COLO668 (cell line): ENCODE data around the gene WIPF2.
A peak's percentile ranks its signal among the peaks of the same experiment; 100 is the strongest.

ENCODE experiments used
- DNase-seq: peaks from one replicate; lab custom pipeline; 2025; ENCODE audit not compliant: unreplicated experiment; lab: John Stamatoyannopoulos, UW

Gene WIPF2

DNA sequence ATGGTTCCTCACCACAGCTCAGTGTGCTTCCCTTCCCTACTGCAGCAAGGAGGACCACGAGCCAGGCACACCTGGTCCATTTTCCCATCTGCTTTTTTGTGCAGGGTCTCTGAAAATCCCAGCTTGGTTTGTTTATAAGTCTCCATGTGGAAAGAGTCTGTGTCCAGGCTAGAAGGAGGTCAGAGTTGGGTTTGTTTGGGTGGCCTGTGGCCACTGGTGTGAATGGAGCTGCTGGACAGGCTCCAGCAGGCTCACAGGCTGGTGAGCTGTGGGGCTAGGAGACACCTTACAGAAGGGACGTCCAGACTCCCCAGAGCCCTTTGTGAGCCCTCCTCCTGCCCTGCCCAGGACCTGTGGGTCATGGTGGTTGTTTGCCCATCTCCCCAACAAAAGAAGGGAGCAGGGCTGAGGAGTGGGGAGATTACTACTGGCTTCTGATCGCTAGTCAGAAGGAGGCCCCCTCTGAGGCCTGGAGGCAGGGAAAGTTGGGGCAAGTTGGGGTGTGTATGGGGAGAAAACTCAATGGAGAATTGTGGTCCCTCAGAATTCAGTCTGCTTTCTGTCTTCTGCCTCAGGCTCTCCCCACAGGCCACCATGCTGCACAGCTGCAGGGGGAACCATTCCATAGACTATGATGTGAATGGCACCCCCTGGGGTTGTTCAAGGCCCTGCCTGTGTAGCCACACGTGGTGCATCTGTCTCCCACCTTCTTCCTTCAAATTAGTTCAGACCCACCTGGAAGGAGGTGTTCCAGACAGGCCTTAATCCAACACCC lies 94.0 kb downstream of the WIPF2 start:
- DNase-seq = no peak

DNA sequence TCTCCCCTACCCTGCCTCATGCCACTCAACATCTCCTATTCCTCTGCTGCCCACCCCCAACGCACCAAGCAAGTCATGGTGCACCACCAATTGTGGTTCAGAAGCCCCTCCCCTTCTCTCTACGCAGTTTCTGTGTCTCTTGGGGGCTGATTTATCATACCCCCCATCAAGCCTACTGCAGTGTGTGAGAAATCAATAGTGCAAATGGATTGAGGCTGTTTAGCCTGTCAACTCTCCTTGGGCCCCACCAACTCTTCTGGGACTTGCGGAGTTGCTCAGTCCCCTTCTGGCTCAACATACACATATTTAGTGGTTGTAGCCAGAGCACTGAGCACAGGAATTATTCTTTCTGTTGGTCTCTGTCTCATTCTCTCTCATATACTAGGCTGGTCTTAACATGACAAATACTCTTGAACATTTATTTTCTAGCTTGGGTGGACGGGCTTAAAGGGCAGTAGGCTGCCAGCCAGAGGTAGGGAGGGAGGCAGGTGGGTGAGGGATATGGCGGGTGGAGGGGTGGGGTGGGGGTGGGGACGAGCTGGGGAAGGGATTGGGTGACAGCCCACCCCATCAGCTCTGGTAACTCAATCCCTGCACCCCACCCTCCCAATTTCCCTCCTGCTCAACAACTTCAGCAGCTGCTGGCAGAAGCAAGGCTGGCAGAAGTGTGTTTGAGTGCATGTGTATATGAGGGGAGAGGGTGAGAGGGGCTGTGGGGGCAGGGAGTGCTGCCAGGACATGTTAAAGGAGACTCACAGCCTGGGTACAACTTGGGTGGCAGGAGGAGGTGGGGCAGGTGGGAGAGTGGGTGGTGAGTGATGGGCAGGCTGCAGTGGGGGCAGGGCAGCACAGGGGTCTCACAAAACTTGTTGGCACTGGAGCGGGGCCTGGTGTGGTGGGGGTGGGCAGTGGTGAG lies 94.8 kb downstream of the WIPF2 start:
- peak; percentile 34 for DNase-seq

DNA sequence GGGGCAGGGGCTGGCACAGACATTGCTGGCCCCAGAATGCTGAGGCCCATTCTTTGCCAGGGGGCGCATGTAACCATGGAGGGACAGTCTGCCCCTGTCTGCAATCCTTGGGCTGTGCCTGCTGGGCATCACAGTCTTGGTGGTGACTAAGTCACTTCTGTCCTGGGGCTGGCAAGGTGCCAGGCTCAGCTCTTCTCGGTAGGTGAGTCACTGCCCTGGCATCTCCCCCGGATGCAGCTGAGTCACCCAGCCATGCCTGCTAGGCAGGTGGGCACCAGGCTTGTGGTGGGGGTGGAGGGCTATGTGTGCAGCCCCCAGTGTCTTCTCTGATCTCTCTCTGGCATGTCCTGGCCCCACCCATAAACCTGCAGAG lies 95.5 kb downstream of the WIPF2 start:
- peak; percentile 94 for DNase-seq

DNA sequence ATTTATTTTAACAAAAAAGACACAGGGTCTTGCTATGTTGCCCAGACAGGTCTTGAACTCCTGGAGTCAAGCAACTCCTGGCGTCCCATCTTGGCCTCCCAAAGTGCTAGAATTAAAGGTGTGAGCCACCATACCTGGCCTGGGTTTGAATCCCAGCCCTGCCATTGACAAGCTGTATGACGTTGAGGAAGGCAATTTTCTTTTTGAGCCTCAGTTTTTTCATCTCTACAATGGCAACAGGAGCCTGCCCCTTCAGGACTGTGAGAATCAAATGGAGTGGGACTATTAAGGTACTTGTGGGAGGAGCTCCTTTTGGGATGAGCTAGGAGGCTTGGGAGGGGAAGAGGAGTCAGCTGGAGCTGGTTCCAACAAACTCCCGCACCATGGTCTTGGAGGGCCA lies 96.1 kb downstream of the WIPF2 start:
- DNase-seq = no peak

- DNase-seq = peak; percentile 36
Observed at GRCh38 chr17:40315678-40316570, 96.8 kb downstream of the WIPF2 start.

DNA sequence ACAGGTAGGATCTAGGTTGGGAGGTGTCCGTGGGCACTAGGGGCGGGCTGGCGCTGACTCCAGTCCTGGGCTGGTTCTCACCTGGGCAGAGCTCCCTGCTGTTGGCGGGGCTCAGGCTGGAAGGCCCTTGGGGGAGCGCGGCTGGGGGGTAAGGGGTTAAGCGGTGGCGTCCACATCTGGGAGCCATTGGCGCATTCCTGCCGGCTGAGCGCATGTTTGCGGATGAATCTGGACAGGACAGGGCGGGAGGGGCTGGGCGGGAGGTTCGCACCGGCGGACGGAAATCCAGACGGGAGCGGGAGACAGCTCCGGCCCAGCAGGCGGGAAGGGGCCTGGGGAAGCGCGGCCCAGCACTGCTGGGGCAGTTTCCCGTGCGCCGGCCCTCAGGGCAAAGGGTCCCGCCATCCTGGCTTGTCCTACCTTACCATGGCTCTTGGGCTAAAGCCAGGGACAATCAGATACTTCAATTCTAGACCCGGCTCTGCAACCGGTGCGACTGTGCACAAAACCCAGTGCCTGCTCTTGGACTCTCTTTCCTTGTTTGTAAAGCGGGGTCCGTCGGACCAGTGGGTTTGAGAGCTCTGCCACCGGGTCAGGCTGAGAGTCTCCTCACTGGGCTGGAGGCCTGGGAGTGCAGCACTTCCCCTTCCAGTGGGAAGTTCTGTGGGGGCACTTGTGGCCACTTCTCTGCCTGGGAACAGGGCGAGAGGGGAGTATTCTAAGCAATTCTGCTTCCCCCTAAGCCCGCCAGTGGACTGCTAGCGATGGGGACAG lies 97.7 kb downstream of the WIPF2 start:
- DNase-seq = peak; percentile 48

DNA sequence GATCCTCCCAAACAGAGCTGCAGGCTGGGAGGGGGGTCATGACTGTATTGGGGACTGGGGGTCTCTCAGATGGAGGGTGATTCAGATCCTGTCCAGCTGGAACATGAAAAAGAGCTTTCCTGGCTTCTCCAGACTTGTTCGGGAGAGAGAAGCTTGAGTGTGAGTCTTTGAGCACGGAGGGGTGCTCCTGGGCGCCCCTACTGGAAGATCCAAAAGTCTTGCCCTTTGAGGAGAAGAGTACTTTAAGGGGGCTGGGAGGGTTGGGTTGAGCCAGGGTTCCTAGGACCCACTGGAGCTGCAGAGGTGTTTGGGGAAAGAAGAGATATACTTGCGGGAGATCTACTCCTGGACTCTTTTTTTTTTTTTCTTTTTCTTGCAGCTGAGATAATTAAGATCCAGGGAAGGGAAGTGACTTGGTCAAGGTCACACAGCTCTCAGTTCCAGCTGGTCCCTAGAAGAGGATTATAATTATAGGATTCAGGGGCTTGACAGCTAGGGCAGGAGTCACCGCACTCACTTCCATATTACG lies 98.3 kb downstream of the WIPF2 start:
- DNase-seq = peak; percentile 25

DNA sequence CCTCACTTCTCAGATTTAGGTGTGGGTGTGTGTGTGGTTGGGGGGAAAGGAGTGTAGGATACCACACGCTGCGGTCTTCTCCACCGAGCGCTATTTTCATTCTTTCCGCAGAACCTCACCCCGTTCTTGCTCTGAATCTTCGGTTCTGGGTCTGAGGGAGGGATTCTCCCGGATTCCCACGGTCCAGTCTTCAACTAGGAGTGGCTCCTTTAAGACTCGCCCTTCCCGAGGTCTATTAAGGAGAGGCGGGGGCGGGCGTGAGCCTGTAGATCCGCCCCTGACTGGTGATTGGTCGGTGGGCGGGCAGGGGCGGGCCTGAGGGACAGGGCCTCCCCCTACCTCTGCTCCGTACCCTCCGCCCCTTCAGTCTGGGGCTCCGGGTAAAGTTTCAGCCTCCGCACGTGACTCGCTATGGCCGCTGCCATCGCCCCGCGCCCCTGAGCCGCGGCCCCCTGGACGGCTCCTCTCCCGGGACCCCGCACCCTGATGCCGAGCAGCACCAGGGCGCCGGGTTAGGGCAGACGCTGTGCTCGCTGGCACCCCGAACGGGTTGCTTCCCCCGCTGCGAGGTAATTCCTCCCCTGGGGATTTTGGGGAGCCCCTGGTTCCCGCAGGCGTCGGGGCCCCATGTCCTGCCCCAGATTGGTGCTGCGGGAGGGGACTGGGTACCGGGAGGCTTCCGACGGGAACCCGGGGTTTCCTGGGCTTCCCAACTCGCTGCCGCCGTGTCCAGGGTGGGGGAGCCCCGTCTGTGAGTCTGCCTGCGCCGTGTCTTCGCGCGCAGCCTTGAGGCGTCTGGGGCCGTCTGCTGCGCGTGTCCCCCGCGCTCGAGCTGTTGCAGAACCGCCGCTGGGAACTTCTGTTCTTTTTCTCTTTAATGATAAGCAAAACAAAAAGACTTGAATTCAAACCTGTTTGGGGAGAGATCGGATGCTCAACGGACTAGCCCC lies 99.1 kb downstream of the WIPF2 start:
- DNase-seq = peak; percentile 90

GRCh38 chr17:40318830-40319391 lies 99.8 kb downstream of the WIPF2 start:
- no peak for DNase-seq

DNA sequence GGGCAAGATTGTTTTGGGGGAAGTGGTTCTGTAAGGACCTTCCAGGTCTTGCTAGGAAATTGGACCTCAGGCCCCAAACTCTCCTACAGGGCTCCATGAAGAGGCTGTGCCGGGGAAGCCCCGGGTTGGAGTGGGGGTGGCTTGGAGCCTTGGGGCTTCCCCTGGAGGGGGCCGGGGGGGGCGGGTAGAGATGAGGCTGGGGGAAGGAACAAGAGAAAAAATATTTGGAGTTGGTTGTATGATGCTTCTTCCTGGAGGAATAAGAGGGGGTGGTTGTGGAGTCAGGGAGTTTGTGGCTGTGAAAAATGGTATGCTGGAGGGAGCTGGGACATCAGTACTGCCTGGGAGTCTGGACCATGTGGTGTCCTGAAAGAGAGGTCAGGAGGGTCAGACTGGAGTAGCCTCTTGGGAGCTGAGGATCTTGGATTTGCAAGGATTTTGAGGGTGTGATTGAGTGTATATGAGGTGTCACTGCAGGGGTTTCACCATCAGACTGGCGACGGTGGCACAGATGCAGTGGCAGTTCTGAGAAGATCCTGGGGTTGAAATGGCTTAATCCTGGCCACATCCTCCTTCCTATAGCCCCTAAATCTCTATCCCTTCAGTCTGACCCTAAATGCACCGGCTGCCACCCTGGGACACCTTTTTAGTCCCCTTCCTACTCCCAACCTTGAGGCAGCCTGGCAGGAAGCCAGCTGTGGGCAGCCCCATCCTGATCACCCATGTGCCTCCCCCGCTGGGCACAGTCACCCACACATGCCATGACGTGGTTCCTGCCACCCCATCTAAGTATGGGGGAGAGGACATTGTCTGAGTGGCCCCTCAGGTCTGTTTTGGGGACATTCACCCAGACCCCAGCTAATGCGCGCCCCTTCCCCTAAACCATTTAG lies 100.8 kb downstream of the WIPF2 start:
- no peak for DNase-seq

GRCh38 chr17:40320756-40321523 lies 101.8 kb downstream of the WIPF2 start:
- DNase-seq = no peak

DNA sequence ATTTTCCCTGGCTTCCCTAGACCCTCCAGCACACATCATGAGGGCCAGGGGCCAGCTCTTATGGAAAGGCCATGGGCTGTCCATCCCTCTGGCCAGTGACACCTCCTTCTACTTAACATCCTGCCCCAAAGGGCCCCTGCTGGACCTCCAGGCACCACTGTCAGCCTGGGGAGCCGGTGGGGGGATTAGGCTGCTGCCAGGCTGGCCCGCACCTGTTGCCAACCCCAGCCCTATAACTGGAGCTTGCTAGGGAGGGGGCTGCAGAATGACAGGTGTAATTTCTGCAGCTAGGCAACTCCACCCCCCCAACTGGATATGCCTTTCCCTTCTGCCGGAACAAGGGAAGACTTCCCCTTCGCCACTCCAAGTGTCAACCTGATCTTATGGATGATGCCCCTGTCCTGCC lies 102.4 kb downstream of the WIPF2 start:
- no peak for DNase-seq

DNA sequence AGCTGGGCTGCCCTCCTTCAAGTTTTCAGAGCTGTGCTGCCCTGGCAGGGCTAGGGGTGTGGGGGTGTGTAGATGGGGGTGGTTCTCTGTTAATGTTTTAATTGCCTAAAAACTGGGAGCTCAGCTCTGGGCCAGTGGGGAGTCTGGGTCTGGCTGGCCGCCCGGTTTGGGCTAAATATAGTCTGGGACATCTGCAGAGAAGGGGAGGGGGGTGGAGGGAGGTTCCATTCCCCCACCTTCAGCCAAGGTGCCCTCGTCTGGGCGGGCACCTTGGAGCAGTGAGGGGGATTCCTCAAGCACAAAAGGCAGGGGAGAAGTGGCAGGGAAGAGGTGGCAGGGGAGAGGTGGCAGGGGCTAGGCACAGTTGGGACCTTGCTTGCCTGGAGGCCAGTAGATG lies 102.9 kb downstream of the WIPF2 start:
- DNase-seq = no peak

DNA sequence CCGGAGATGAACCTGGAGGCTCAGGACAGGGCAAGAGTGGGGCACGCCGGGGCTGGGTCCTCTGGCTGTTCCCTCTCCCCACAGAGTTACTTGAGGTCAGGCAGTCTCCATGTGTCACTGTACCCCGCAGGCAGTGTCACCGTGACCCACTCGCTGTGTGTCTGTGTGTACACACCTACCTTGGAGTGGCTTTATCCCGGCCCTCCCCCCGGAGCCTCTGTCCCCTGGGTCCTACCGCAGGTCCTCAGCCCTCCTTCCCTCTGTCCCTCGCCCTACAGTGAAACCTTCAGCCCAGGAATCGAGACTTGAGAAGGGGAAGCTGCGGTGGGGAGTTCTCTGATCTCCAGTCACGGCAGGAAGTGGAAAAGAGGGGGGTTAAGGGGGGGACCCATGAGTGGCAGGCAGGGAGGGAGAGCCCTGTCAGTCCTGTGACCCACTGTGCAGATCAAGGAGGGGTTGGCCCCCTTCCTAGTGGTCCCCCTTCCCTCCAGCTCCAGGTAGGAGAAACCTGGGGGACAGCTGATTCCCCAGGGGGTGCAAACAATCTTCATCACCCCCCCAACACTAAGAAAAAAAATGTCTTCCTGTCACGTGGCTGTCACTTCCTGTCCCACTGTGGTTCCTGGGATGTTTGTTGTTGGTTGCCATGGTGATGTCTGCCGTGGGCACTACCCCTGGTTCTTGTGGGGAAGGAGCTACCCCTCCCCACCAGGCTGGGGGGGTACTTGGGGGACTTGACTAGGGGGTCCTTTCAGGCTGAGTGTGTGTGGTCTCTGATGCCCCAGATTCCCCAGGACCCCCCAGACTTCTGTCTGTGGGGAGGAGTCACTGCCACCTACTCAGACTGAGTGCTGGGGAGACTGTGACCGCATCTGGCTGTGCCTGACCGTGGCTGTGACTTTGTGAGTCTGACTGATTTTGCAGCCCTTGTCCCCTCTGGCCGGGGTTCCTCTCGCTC lies 103.5 kb downstream of the WIPF2 start:
- peak; percentile 3 for DNase-seq

DNA sequence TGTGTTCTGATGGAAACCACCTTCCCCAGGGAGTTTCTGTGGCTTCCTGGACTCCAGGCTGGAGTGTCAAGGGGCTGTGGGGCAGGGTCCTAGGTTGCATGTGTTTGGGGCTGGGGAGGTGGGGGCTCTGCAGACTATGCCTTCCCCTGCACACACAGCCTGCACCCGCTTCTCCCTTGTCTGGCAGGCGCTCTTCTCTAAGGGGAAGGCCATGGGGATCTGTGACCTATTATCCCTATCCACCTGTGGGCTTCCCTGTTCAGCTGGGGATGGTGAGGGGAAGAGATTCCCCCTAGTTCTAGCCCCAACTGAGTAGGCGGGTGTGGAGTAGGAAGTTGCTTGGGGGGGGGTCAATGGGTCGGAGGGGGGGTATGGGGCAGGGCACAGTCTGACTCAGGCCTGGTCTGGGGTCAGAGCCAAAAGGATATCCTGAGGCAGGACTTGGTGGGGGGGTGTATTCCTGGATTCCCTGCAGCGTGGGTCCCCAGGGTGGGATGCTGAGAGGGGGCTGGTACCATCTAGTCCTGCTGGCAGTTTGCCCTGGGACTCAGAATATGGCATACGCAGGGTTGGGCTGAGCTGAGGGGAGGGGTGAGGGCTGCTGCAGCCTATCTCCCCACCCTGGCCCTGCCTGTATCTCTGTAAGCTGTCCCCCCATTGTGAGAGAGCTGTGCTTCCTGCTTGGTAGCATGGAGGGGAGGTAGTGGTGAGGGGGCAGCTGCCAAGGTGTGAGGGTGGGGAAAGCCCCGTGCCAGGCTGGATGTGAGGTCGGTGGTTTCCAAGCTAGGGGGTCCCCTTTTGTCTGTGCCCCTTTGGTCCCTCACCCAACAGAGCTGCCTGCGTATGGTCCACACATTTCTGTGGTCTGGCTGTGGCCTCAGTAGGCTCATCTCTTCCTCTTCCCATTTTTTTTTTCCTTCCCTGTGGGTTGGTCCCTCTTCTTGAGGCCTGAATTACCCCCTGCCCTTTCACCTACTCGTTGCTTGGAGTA lies 104.6 kb downstream of the WIPF2 start:
- no peak for DNase-seq
